ENCODE results near the gene GDF10. TPM values are rescaled to one million over a fixed set of nuclear protein-coding genes. Genes with fewer than 3 reads are reported as not detected.

Gene GDF10
- total and polyA plus RNA-seq, 2 experiments from 2014 or later, result 2.5 to 5.7 TPM

- Histone ChIP-seq H3K9me3 (ENCODE audit: low read depth) (no peaks in the 10 kb centered on the region), H3K4me2 (no peak overlapping the region), H3K27ac (no peak overlapping the region), H3K9me2 (replicated peaks; ENCODE audit: insufficient read depth) (no peaks in the 10 kb centered on the region), H2AFZ (no peak overlapping the region), H3K4me3 (no peak overlapping the region), H3K36me3 (replicated peaks; ENCODE audit: insufficient read depth, low read depth) (no peaks in the 10 kb centered on the region), H4K20me1 (ENCODE audit: insufficient read depth, poor library complexity, severe bottlenecking) (no peaks in the 10 kb centered on the region), H3K4me1 (ENCODE audit: insufficient read depth) (no peaks in the 10 kb centered on the region), H3K27me3 (no peaks in the 10 kb centered on the region), H3K79me2 (no peaks in the 10 kb centered on the region)
- DNase-seq (ENCODE audit: low spot score), result no peak
- WGBS (ENCODE audit: low lambda C conversion rate, missing lambda C conversion rate), result 95% methylated on average over 3 of the region's 3 CpGs
- TF ChIP-seq EZH2 (IDR thresholded peaks at IDR 0.05; ENCODE audit: borderline replicate concordance), result no peak
- no peak for TF ChIP-seq EZH2phosphoT487 (IDR thresholded peaks at IDR 0.05; ENCODE audit: low read depth, severe bottlenecking, unreplicated experiment)
- TF ChIP-seq, protein P1, sequence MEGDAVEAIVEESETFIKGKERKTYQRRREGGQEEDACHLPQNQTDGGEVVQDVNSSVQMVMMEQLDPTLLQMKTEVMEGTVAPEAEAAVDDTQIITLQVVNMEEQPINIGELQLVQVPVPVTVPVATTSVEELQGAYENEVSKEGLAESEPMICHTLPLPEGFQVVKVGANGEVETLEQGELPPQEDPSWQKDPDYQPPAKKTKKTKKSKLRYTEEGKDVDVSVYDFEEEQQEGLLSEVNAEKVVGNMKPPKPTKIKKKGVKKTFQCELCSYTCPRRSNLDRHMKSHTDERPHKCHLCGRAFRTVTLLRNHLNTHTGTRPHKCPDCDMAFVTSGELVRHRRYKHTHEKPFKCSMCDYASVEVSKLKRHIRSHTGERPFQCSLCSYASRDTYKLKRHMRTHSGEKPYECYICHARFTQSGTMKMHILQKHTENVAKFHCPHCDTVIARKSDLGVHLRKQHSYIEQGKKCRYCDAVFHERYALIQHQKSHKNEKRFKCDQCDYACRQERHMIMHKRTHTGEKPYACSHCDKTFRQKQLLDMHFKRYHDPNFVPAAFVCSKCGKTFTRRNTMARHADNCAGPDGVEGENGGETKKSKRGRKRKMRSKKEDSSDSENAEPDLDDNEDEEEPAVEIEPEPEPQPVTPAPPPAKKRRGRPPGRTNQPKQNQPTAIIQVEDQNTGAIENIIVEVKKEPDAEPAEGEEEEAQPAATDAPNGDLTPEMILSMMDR (IDR thresholded peaks at IDR 0.05; ENCODE audit: poor library complexity), result no peak
These were observed 57.9 kb downstream of the GDF10 start for GRCh38 chr10:47357911-47358310.

GRCh38 chr10:47358457-47358856, 58.5 kb downstream of the GDF10 start:
- H3K4me3 ChIP-seq, result no peak overlapping the region
- no peaks in the 10 kb centered on the region for H3K9me3 ChIP-seq (ENCODE audit: low read depth)
- H3K27ac ChIP-seq, result no peak overlapping the region
- no peak for TF ChIP-seq EZH2phosphoT487 (IDR thresholded peaks at IDR 0.05; ENCODE audit: low read depth, severe bottlenecking, unreplicated experiment)
- TF ChIP-seq EZH2 (IDR thresholded peaks at IDR 0.05; ENCODE audit: borderline replicate concordance), result no peak
- TF ChIP-seq, protein P1 (IDR thresholded peaks at IDR 0.05; ENCODE audit: poor library complexity), result no peak
- DNase-seq (ENCODE audit: low spot score), result no peak
- no peaks in the 10 kb centered on the region for H3K79me2 ChIP-seq
- no peaks in the 10 kb centered on the region for H3K27me3 ChIP-seq
- no peak overlapping the region for H3K4me2 ChIP-seq
- no peaks in the 10 kb centered on the region for H3K9me2 ChIP-seq (replicated peaks; ENCODE audit: insufficient read depth)
- H4K20me1 ChIP-seq (ENCODE audit: insufficient read depth, poor library complexity, severe bottlenecking), result no peaks in the 10 kb centered on the region
- H3K4me1 ChIP-seq (ENCODE audit: insufficient read depth), result no peaks in the 10 kb centered on the region
- no peaks in the 10 kb centered on the region for H3K36me3 ChIP-seq (replicated peaks; ENCODE audit: insufficient read depth, low read depth)
- WGBS (ENCODE audit: low lambda C conversion rate, missing lambda C conversion rate), result 83% methylated on average over 3 of the region's 3 CpGs
- no peak overlapping the region for H2AFZ ChIP-seq

GRCh38 chr10:47359101-47359500, 59.1 kb downstream of the GDF10 start:
- H3K27ac ChIP-seq, result no peak overlapping the region
- no peaks in the 10 kb centered on the region for H3K79me2 ChIP-seq
- H3K4me3 ChIP-seq, result no peak overlapping the region
- H3K9me3 ChIP-seq (ENCODE audit: low read depth), result no peaks in the 10 kb centered on the region
- H3K27me3 ChIP-seq, result no peaks in the 10 kb centered on the region
- 92% methylated on average over 2 of the region's 2 CpGs for WGBS (ENCODE audit: low lambda C conversion rate, missing lambda C conversion rate)
- H3K9me2 ChIP-seq (replicated peaks; ENCODE audit: insufficient read depth), result no peaks in the 10 kb centered on the region
- no peak overlapping the region for H3K4me2 ChIP-seq
- H4K20me1 ChIP-seq (ENCODE audit: insufficient read depth, poor library complexity, severe bottlenecking), result no peaks in the 10 kb centered on the region
- no peak overlapping the region for H2AFZ ChIP-seq
- no peaks in the 10 kb centered on the region for H3K4me1 ChIP-seq (ENCODE audit: insufficient read depth)
- DNase-seq (ENCODE audit: low spot score), result no peak
- TF ChIP-seq EZH2phosphoT487 (IDR thresholded peaks at IDR 0.05; ENCODE audit: low read depth, severe bottlenecking, unreplicated experiment) (no peak), EZH2 (IDR thresholded peaks at IDR 0.05; ENCODE audit: borderline replicate concordance) (no peak)
- TF ChIP-seq, protein P1 (IDR thresholded peaks at IDR 0.05; ENCODE audit: poor library complexity), result no peak
- H3K36me3 ChIP-seq (replicated peaks; ENCODE audit: insufficient read depth, low read depth), result no peaks in the 10 kb centered on the region
